Neutrophil (primary cell): ENCODE data around the gene SCCPDH.

Experiments used
- H3K27ac ChIP-seq: fragments of 200-600 bp; sonication (generic); 2 replicates; pipeline ENCODE4 v1.5.1; 2016; ENCODE audit warnings: mild to moderate bottlenecking, moderate library complexity
- H3K27me3 ChIP-seq: fragments of 200-600 bp; sonication (generic); 2 replicates; pipeline ENCODE4 v1.6.0; 2016; ENCODE audit warnings: mild to moderate bottlenecking
- H3K36me3 ChIP-seq: fragments of 200-600 bp; sonication (generic); 2 replicates; pipeline ENCODE4 v1.5.1; 2017
- H3K4me1 ChIP-seq, 2 experiments: fragments of 200-600 bp in 1 of 2; sonication (generic) in 1 of 2; 1 replicate in 1 of 2; 2 replicates in 1 of 2; pipeline versions ENCODE4 v1.5.1 to v1.6.1; 2013 to 2016; ENCODE audit warnings: low read depth in 1 of 2, low read length in 1 of 2, mild to moderate bottlenecking in 1 of 2, moderate library complexity in 1 of 2; ENCODE audit not compliant: control insufficient read depth in 1 of 2, insufficient read depth in 1 of 2
- H3K4me3 ChIP-seq, 2 experiments: fragments of 200-600 bp in 1 of 2; sonication (generic) in 1 of 2; 1 replicate in 1 of 2; 2 replicates in 1 of 2; pipeline ENCODE4 v1.5.1; 2013 to 2016; ENCODE audit warnings: low read depth in 1 of 2, low read length in 1 of 2, mild to moderate bottlenecking in 1 of 2, moderate library complexity in 1 of 2
- H3K9me3 ChIP-seq: fragments of 200-600 bp; sonication (generic); 2 replicates; pipeline ENCODE4 v1.5.1; 2016
- CTCF ChIP-seq: fragments of 200-600 bp; sonication (generic); IDR thresholded peaks from 2 replicates; pipeline ENCODE4 v1.5.1; 2016; ENCODE audit warnings: antibody characterized with exemption

Gene SCCPDH

GRCh38 chr1:246800356-246800755 is 76.1 kb downstream of the SCCPDH start:
- TF ChIP-seq CTCF: no peak
- Histone ChIP-seq H3K4me1 (no peaks in the 10 kb centered on the region), H3K27ac (no peak overlapping the region), H3K36me3 (no peaks in the 10 kb centered on the region), H3K4me3 (no peak overlapping the region), H3K9me3 (no peaks in the 10 kb centered on the region), H3K27me3 (no peaks in the 10 kb centered on the region)

GRCh38 chr1:246800756-246801155 is 76.5 kb downstream of the SCCPDH start:
- H3K27ac ChIP-seq: no peak overlapping the region
- no peaks in the 10 kb centered on the region for H3K36me3 ChIP-seq
- H3K27me3 ChIP-seq: no peaks in the 10 kb centered on the region
- no peak overlapping the region for H3K4me3 ChIP-seq
- H3K9me3 ChIP-seq: no peaks in the 10 kb centered on the region
- no peaks in the 10 kb centered on the region for H3K4me1 ChIP-seq
- TF ChIP-seq CTCF: no peak

GRCh38 chr1:246801241-246802020 is 77.2 kb downstream of the SCCPDH start:
- Histone ChIP-seq H3K4me3 (no peak overlapping the region), H3K27me3 (no peaks in the 10 kb centered on the region), H3K4me1 (no peaks in the 10 kb centered on the region), H3K27ac (no peak overlapping the region), H3K36me3 (no peaks in the 10 kb centered on the region), H3K9me3 (no peaks in the 10 kb centered on the region)
- no peak for TF ChIP-seq CTCF

- Histone ChIP-seq H3K9me3 (no peaks in the 10 kb centered on the region), H3K27ac (no peak overlapping the region), H3K36me3 (no peaks in the 10 kb centered on the region), H3K4me1 (no peaks in the 10 kb centered on the region), H3K27me3 (no peaks in the 10 kb centered on the region), H3K4me3 (no peak overlapping the region)
- TF ChIP-seq CTCF: no peak
Observed at GRCh38 chr1:246803373-246803772, 79.2 kb downstream of the SCCPDH start.

GRCh38 chr1:246803883-246804282 is 79.7 kb downstream of the SCCPDH start:
- no peak for TF ChIP-seq CTCF
- no peak overlapping the region for H3K4me3 ChIP-seq
- no peaks in the 10 kb centered on the region for H3K36me3 ChIP-seq
- no peaks in the 10 kb centered on the region for H3K4me1 ChIP-seq
- H3K27me3 ChIP-seq: no peaks in the 10 kb centered on the region
- H3K9me3 ChIP-seq: no peaks in the 10 kb centered on the region
- no peak overlapping the region for H3K27ac ChIP-seq
